HepG2 (cell line): ENCODE results near the gene WFDC10A. TPM values are rescaled to one million over a fixed set of nuclear protein-coding genes. Genes with fewer than 3 reads are reported as not detected.

Experiments used
- ATAC-seq: fragments of 200-7000 bp; cut with Tn5 transposase; 3 replicates; pipeline ENCODE4 v1.9.1; 2020; ENCODE audit warnings: mild to moderate bottlenecking, moderate library complexity
- BruUV-seq: library from RNA; stranded (reverse); fragments of 400-500 nt; replicated peaks from 2 replicates; lab custom pipeline; 2021; lab: Mats Ljungman, UMichigan
- CTCF ChIA-PET: fragments of 300-600 bp; formaldehyde crosslinking; extraction: SDS; loops from one replicate; lab custom pipeline; 2021; ENCODE audit warnings: low total read pairs, inconsistent platforms, low intra/inter-chr PET ratio; lab: Yijun Ruan, JAX
- POLR2A ChIA-PET: fragments of 350-600 bp; sonication (Branson Sonifier 250); formaldehyde crosslinking; loops from one replicate; lab custom pipeline; 2020; ENCODE audit warnings: antibody characterized with exemption, inconsistent platforms; lab: Yijun Ruan, JAX
- DNase-seq: peaks from one replicate; pipeline ENCODE4 v3.0.0-alpha.2; 2015; ENCODE audit warnings: low spot score
- FAIRE-seq: peaks from 3 replicates; lab custom pipeline; 2011; peaks lifted over from hg19 to GRCh38; lab: Jason Lieb, UNC
- H2AFZ ChIP-seq: one replicate; pipeline ENCODE4 v1.6.1; 2011; ENCODE audit warnings: low read length, inconsistent platforms
- H3K27ac ChIP-seq: fragments of 300-600 bp; 3 replicates; pipeline ENCODE4 v1.8.0; 2011; ENCODE audit warnings: mixed run types, mild to moderate bottlenecking, mixed read lengths, low read length, inconsistent platforms; ENCODE audit not compliant: insufficient read depth; ENCODE audit errors: extremely low read length
- H3K27me3 ChIP-seq, 2 experiments: fragments of 200-600 bp in 1 of 2; 2 replicates in 1 of 2; 3 replicates in 1 of 2; pipeline versions ENCODE4 v1.6.0 to v1.8.0; 2011; ENCODE audit warnings: low read length in 2 of 2, mild to moderate bottlenecking in 2 of 2, moderate library complexity in 2 of 2, inconsistent platforms in 1 of 2; ENCODE audit not compliant: insufficient read depth in 2 of 2, control insufficient read depth in 1 of 2
- H3K36me3 ChIP-seq, 2 experiments: fragments of 200-600 bp in 1 of 2; replicated peaks in 1 of 2; 2 replicates in 1 of 2; 3 replicates in 1 of 2; pipeline versions ENCODE4 v1.5.1 to v1.8.0; 2011; ENCODE audit warnings: low read length in 2 of 2, inconsistent platforms in 1 of 2; ENCODE audit not compliant: insufficient read depth in 2 of 2, control insufficient read depth in 1 of 2
- H3K4me1 ChIP-seq: 2 replicates; pipeline ENCODE4 v1.5.1; 2012; ENCODE audit warnings: low read length, inconsistent platforms; ENCODE audit not compliant: insufficient read depth
- H3K4me2 ChIP-seq: 2 replicates; pipeline ENCODE4 v1.6.0; 2011; ENCODE audit warnings: low read depth, low read length, inconsistent platforms
- H3K4me3 ChIP-seq, 3 experiments: fragments of 200-600 bp in 1 of 3; sonication (generic), shearing (Covaris generic) in 1 of 3; replicated peaks in 1 of 3; 2 replicates each; pipeline ENCODE4 v1.5.1; 2011 to 2016; ENCODE audit warnings: low read length in 3 of 3, inconsistent platforms in 2 of 3, low read depth in 2 of 3, mild to moderate bottlenecking in 2 of 3, control low read depth in 1 of 3, mixed read lengths in 1 of 3; ENCODE audit not compliant: insufficient read depth in 1 of 3
- H3K79me2 ChIP-seq: one replicate; pipeline ENCODE4 v1.6.1; 2011; ENCODE audit warnings: low read length, inconsistent platforms; ENCODE audit not compliant: insufficient read depth
- H3K9ac ChIP-seq: 2 replicates; pipeline ENCODE4 v1.6.0; 2011; ENCODE audit warnings: mild to moderate bottlenecking, low read depth, low read length, inconsistent platforms; ENCODE audit not compliant: insufficient read depth
- H3K9me3 ChIP-seq: 2 replicates; pipeline ENCODE4 v1.5.1; 2012; ENCODE audit warnings: mild to moderate bottlenecking, low read length
- H4K20me1 ChIP-seq: 2 replicates; pipeline ENCODE4 v1.6.0; 2011; ENCODE audit warnings: inconsistent platforms, mild to moderate bottlenecking, low read length, moderate library complexity; ENCODE audit not compliant: insufficient read depth
- ELF1 ChIP-seq: sonication (generic); formaldehyde crosslinking; IDR thresholded peaks from 2 replicates; pipeline ENCODE4 v1.4.0; 2020; ENCODE audit warnings: missing genetic modification reagents
- ELF3 ChIP-seq: IDR thresholded peaks from 2 replicates; pipeline ENCODE4 v1.6.1; 2016; ENCODE audit warnings: missing genetic modification reagents, missing compliant biosample characterization
- GTF2F1 ChIP-seq: fragments of 150-350 bp; IDR thresholded peaks from 2 replicates; pipeline ENCODE4 v1.6.1; 2014; ENCODE audit warnings: low read length
- NFKB2 ChIP-seq: sonication (generic); formaldehyde crosslinking; IDR thresholded peaks from 2 replicates; pipeline ENCODE4 v1.4.0; 2020; ENCODE audit warnings: missing genetic modification reagents, borderline replicate concordance
- NFRKB ChIP-seq: fragments of 450-650 bp; IDR thresholded peaks from 2 replicates; pipeline ENCODE4 v1.6.1; 2017
- TAF15 ChIP-seq: fragments of 200-400 bp; formaldehyde crosslinking; IDR thresholded peaks from one replicate; pipeline ENCODE4 v1.6.1; 2018; ENCODE audit warnings: mild to moderate bottlenecking, low read depth, low read length; ENCODE audit not compliant: poor library complexity, severe bottlenecking
- XRCC5 ChIP-seq: fragments of 200-400 bp; formaldehyde crosslinking; optimal IDR thresholded peaks from 2 replicates; pipeline ENCODE3; 2017; ENCODE audit warnings: mild to moderate bottlenecking, low read length
- ZBTB7B ChIP-seq: sonication (generic); formaldehyde crosslinking; IDR thresholded peaks from 2 replicates; pipeline ENCODE4 v1.4.0; 2020; ENCODE audit warnings: missing genetic modification reagents
- ZNF512B ChIP-seq: sonication (generic); formaldehyde crosslinking; IDR thresholded peaks from 2 replicates; pipeline ENCODE4 v1.5.1; 2020; ENCODE audit warnings: missing genetic modification reagents, mild to moderate bottlenecking, borderline replicate concordance
- ZNF724P ChIP-seq: sonication (generic); formaldehyde crosslinking; IDR thresholded peaks from 2 replicates; pipeline ENCODE4 v1.8.0; 2022; ENCODE audit warnings: missing genetic modification reagents, borderline replicate concordance
- ZSCAN12 ChIP-seq: sonication (generic); formaldehyde crosslinking; IDR thresholded peaks from 2 replicates; pipeline ENCODE4 v1.9.0; 2021; ENCODE audit warnings: mild to moderate bottlenecking, missing genetic modification reagents
- WGBS: methylation state at CpG from one replicate; pipeline ENCODE4 v1.1.6; 2017; ENCODE audit warnings: low lambda C conversion rate; 5-methylcytosine and 5-hydroxymethylcytosine counted together
- in situ Hi-C: cut with HindIII; loops from 2 replicates; pipeline ENCODE4 v1.10.0; 2017; ENCODE audit warnings: low pct_unique_long_range_greater_than_20kb; ENCODE audit not compliant: extremely low pct_ligation_motif_present
- intact Hi-C: fragments of 100-400 bp; cut with micrococcal nuclease; formaldehyde crosslinking; loops from one replicate; pipeline ENCODE4 v1.10.0; 2022; ENCODE audit not compliant: unreplicated experiment
- polyA plus RNA-seq, 8 experiments: library from polyadenylated mRNA; depleted of rRNA in 3 of 8; stranded (reverse) in 7 of 8; unstranded in 1 of 8; fragments of >200 nt; fragmentation: Illumina TruSeq in 4 of 8; extraction: Trizol in 4 of 8; gene quantifications; 2 replicates each; pipeline versions ENCODE4 v1.2.1 to v1.2.3, GENCODE V29; 2011 to 2016; ENCODE audit warnings: low read depth in 4 of 8, missing spikeins in 1 of 8, mixed read lengths in 1 of 8; ENCODE audit not compliant: insufficient read depth in 1 of 8
- total RNA-seq, 5 experiments: library from RNA; depleted of rRNA; stranded (reverse); fragments of >200 nt; fragmentation: Illumina TruSeq; extraction: Trizol; gene quantifications; 2 replicates each; pipeline ENCODE4 v1.2.3, GENCODE V29; 2016; ENCODE audit warnings: low read depth in 1 of 5
- TF ChIP-seq, protein P1 (sequence below): sonication (generic); formaldehyde crosslinking; IDR thresholded peaks from 2 replicates; pipeline ENCODE4 v1.4.0; 2020; ENCODE audit warnings: missing genetic modification reagents
- TF ChIP-seq, protein P2 (sequence below): sonication (generic); formaldehyde crosslinking; IDR thresholded peaks from 2 replicates; pipeline ENCODE4 v1.4.0; 2020; ENCODE audit warnings: missing genetic modification reagents, mild to moderate bottlenecking, borderline replicate concordance
- TF ChIP-seq, protein P3 (sequence below): sonication (generic); formaldehyde crosslinking; IDR thresholded peaks from 2 replicates; pipeline ENCODE4 v1.4.0; 2020; ENCODE audit warnings: missing genetic modification reagents
- TF ChIP-seq, protein P4 (sequence below): IDR thresholded peaks from 2 replicates; pipeline ENCODE4 v1.6.1; 2016; ENCODE audit warnings: missing genetic modification reagents, missing compliant biosample characterization
- TF ChIP-seq, protein P5 (sequence below): IDR thresholded peaks from 2 replicates; pipeline ENCODE4 v1.6.1; 2016; ENCODE audit warnings: low read depth, borderline replicate concordance

WFDC10A gene
- total and polyA plus RNA-seq, 2 of the 13 experiments (the other 11 are each of a cell fraction or from before 2014, with no cell fraction given), result not detected

DNA sequence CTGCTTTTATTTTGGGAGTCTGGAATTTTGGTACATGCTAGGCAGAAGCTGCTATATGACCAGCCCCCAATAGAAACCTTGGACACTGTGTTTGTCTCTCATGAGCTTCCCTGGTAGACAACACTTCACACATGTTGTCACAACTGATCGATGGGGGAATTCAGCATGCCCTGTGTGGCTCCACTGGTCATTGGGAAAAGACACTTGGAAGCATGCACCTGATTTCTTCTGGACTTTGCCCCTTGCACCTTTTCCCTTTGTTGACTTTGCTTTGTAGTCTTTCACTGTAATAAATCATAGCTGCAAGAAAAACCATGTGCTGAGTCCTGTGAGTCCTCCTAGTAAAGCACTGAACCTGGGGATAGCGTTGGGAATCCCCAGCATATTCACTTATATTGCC lies 7.9 kb upstream of the WFDC10A start:
- H2AFZ ChIP-seq, result no peak overlapping the region
- no peaks in the 10 kb centered on the region for H3K9me3 ChIP-seq
- ChIA-PET CTCF (no interaction called here), POLR2A (no interaction called here)
- no peaks in the 10 kb centered on the region for H4K20me1 ChIP-seq
- peak; percentile 66 for DNase-seq
- in situ Hi-C loops (no loop called here), intact Hi-C loops (no loop called here)
- FAIRE-seq, result peak; percentile 88
- WGBS, result 7% methylated on average over 2 of the region's 2 CpGs
- H3K36me3 ChIP-seq, result no peaks in the 10 kb centered on the region
- peak overlapping the region; percentile 6; the same call in 1 of the 2 replicates for H3K4me2 ChIP-seq
- H3K4me3 ChIP-seq, result no peak overlapping the region
- no peaks in the 10 kb centered on the region for H3K27me3 ChIP-seq
- H3K9ac ChIP-seq, result no peak overlapping the region
- BruUV-seq, result no TSS peak
- peak; percentile 79 for ATAC-seq
- no peak overlapping the region for H3K27ac ChIP-seq
- no peaks in the 10 kb centered on the region for H3K79me2 ChIP-seq
- peaks cover 11% of the 10 kb centered on the region for H3K4me1 ChIP-seq
- TF ChIP-seq, protein P1, sequence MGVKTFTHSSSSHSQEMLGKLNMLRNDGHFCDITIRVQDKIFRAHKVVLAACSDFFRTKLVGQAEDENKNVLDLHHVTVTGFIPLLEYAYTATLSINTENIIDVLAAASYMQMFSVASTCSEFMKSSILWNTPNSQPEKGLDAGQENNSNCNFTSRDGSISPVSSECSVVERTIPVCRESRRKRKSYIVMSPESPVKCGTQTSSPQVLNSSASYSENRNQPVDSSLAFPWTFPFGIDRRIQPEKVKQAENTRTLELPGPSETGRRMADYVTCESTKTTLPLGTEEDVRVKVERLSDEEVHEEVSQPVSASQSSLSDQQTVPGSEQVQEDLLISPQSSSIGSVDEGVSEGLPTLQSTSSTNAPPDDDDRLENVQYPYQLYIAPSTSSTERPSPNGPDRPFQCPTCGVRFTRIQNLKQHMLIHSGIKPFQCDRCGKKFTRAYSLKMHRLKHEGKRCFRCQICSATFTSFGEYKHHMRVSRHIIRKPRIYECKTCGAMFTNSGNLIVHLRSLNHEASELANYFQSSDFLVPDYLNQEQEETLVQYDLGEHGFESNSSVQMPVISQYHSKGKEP (CRISPR knock-in tag), result no peak
- TF ChIP-seq ZBTB7B (no peak), XRCC5 (no peak), ZNF512B (CRISPR knock-in tag) (no peak), ZNF724P (CRISPR knock-in tag) (no peak), NFRKB (no peak), GTF2F1 (no peak), ELF1 (CRISPR knock-in tag) (no peak), TAF15 (no peak), ZSCAN12 (CRISPR knock-in tag) (no peak), ELF3 (CRISPR knock-in tag) (peak; percentile 29; the same call in 1 of the 2 replicates), NFKB2 (CRISPR knock-in tag) (no peak)
- TF ChIP-seq, protein P2, sequence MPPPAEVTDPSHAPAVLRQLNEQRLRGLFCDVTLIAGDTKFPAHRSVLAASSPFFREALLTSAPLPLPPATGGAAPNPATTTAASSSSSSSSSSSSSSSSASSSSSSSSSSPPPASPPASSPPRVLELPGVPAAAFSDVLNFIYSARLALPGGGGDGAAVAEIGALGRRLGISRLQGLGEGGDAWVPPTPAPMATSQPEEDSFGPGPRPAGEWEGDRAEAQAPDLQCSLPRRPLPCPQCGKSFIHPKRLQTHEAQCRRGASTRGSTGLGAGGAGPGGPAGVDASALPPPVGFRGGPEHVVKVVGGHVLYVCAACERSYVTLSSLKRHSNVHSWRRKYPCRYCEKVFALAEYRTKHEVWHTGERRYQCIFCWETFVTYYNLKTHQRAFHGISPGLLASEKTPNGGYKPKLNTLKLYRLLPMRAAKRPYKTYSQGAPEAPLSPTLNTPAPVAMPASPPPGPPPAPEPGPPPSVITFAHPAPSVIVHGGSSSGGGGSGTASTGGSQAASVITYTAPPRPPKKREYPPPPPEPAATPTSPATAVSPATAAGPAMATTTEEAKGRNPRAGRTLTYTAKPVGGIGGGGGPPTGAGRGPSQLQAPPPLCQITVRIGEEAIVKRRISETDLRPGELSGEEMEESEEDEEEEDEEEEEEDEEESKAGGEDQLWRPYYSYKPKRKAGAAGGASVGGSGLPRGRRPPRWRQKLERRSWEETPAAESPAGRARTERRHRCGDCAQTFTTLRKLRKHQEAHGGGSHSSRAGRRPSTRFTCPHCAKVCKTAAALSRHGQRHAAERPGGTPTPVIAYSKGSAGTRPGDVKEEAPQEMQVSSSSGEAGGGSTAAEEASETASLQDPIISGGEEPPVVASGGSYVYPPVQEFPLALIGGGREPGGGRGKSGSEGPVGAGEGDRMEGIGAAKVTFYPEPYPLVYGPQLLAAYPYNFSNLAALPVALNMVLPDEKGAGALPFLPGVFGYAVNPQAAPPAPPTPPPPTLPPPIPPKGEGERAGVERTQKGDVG (CRISPR knock-in tag), result no peak
- TF ChIP-seq, protein P3, sequence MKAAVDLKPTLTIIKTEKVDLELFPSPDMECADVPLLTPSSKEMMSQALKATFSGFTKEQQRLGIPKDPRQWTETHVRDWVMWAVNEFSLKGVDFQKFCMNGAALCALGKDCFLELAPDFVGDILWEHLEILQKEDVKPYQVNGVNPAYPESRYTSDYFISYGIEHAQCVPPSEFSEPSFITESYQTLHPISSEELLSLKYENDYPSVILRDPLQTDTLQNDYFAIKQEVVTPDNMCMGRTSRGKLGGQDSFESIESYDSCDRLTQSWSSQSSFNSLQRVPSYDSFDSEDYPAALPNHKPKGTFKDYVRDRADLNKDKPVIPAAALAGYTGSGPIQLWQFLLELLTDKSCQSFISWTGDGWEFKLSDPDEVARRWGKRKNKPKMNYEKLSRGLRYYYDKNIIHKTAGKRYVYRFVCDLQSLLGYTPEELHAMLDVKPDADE (CRISPR knock-in tag), result no peak
- TF ChIP-seq, protein P4, sequence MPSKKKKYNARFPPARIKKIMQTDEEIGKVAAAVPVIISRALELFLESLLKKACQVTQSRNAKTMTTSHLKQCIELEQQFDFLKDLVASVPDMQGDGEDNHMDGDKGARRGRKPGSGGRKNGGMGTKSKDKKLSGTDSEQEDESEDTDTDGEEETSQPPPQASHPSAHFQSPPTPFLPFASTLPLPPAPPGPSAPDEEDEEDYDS (CRISPR knock-in tag), result no peak
- TF ChIP-seq, protein P5, sequence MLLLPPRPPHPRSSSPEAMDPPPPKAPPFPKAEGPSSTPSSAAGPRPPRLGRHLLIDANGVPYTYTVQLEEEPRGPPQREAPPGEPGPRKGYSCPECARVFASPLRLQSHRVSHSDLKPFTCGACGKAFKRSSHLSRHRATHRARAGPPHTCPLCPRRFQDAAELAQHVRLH (CRISPR knock-in tag), result no peak
